GM19099 (cell line): ENCODE results near the gene TLR2.
A peak's percentile ranks its signal among the peaks of the same experiment; 100 is the strongest.

Source experiments
- POLR2A ChIP-seq: IDR thresholded peaks from 3 replicates; pipeline ENCODE4 v1.6.1; 2011; ENCODE audit warnings: low read depth; ENCODE audit not compliant: insufficient read length; ENCODE audit errors: extremely low read depth

The TLR2 gene

DNA sequence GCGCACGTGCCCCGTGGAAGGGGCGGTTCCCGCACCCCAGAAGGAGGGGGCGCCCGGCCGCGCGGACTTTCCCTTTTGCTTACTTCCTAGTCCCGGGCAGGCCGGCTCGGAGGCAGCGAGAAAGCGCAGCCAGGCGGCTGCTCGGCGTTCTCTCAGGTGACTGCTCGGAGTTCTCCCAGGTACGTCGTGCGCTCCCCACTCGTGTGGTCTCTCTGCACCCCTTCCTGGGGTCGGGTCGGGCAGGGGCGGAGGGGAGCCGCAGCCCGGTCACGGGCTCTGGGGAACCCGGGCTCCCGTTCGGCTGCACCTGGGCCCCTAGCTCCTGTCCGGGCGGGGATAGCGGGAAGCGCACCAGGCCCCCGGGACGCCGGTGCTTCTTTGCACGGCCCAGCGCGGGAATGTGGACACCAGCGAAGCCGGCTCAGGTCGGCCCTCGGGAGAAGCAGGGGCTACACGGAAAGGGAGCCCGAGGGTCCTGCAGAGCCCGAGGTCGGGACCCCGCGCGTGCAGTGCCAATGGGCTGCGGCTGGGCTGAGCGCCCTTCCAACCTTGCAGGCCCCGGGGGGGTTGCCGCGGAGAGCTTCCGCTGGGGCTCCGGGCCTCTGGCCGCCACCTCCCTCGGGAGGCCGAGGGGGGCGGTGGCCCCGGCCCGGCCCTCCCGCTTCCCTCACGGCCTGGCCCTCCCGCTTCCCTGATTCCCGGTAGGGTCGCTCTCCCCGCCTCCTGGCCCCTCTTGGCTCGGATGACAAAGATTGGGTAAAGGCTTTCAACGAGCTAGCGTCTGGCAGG lies at the start of gene TLR2:
TSS of gene TLR2 (plus strand) at position 99 of the 789 bp plus-strand sequence. CDS start 18,628 bp downstream, outside the sequence.
- TF ChIP-seq POLR2A, result peak; percentile 56

DNA sequence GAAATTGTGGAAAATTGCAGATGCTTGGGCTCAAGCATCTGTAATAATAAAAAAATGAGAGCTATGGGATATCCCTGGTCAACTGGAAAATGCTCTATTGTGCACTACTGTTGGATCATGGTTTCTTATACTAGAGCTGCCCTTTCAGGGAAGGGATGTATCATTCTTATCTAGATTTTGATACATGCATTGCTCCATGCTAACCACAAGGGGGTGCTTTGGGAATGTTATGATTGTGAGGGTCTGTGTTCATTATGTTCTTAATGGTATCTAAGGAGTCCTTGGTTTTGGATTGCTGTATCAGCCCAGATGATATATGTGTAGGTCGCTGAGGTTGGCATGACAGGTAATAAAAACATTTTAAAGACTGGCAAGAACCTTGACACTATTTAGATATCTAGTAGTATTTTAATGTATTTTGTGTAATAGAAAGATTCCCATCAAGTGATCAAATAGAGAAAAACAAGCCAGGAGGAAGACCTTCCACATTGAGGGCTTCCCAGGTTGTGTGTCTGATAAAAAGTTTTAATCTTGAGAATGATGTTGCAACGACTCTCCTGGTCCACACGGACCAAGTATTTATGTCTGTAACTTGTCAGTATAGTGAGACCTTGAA lies 49.2 kb upstream of the TLR2 start:
- TF ChIP-seq POLR2A, result no peak

GRCh38 chr4:153635846-153636245 lies 48.2 kb upstream of the TLR2 start:
- TF ChIP-seq POLR2A, result no peak

DNA sequence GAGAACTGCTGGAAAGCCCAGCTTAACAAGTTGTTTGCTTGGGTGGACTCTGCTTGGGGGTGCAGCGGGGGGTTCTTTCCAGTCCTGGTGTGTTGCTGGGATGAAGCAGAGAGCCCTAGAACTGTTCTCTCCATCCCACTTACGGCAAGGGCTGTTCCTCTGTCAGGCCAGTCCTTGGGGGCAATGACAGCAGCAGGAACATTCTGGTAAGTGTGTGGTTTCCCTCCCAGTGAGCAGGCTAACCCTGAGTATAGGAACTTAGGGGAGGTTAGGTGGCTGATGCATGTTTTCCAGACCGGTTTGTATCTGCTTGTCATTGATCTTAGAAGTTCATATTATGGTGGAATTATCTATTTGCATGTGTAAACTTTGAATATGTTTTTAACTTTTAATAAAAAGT lies 46.9 kb upstream of the TLR2 start:
- no peak for TF ChIP-seq POLR2A

- TF ChIP-seq POLR2A, result no peak
Observed at GRCh38 chr4:153638011-153638410, 46.1 kb upstream of the TLR2 start.

DNA sequence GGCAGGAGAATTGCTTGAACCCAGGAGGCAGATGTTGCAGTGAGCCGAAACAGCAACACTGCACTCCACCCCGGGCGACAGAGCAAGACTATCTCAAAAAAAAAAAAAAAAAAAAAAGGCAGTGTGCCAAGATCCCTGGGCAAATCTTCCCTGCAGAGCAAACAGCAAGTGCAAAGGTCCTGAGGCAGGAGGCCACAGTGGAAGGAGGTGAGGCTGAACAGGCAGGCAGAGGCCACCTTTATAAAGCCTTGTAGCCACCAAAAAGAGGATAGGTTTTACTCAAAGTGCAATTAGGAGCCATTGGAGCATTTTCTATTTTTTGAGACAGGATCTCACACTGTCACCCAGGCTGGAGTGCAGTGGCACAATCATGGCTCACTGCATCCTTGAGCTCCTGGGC lies 45.1 kb upstream of the TLR2 start:
- TF ChIP-seq POLR2A, result no peak

GRCh38 chr4:153639833-153640802 lies 44.0 kb upstream of the TLR2 start:
- no peak for TF ChIP-seq POLR2A

DNA sequence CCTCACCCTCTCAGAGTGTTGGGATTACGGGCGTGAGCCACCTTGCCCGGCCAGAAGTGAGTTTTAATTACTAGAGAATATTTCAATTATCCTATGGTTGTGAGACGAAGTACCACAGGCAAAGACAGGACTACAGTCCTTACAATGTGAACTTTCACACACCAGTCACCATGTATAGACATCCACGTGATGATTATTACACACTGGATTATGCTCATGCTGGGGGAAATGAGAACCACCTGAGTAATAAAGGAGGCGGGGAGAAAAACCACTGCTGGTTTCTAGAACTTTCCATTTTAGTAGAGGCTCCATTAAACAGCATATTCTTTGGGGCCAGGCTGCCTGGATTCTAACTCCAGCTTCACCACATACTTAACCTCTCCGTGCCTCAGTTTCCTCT lies 42.5 kb upstream of the TLR2 start:
- TF ChIP-seq POLR2A, result no peak

DNA sequence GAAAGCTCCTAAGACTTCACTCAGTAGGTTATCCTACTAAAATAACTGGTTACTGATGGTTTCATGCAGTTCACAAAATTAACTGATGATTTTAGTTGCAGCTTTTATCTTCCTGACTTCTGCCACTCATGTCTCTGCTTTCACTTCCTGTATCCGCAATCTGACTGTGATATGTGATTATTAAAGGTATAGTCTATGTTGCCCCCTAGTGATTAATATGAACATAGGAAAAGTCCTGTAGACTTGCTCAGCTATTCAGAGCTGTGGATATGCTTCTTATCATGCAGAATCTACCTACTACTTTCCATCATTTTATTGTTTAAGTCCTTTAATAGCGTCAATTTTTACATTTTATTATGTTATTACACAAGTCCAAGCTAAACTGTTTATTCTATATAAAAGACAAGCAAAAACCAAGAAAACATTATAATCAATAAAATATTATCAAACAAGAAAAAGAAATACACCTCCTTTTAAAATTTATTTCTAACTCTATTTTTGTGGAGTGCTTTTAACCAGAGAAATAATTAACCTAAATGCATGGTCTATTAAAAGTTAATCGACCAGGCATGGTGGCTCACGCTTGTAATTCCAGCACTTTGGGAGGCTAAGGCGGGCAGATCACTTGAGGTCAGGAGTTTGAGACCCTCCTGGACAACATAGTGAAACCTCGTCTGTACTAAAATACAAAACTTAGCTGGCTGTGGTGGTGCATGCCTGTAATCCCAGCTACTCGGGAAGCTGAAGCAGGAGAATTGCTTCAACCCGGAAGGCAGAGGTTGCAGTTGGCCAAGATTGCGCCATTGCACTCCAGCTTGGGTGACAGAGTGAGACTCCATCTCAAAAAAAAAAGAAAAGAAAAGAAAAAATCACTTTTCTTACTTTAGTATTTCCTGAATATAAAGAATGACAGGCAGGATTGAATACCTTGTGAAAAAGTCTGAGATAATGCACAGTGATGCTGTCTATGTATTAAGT lies 40.4 kb upstream of the TLR2 start:
- no peak for TF ChIP-seq POLR2A

- TF ChIP-seq POLR2A, result no peak
Observed at GRCh38 chr4:153645183-153645582, 38.9 kb upstream of the TLR2 start.

GRCh38 chr4:153646261-153646660 lies 37.8 kb upstream of the TLR2 start:
- no peak for TF ChIP-seq POLR2A

DNA sequence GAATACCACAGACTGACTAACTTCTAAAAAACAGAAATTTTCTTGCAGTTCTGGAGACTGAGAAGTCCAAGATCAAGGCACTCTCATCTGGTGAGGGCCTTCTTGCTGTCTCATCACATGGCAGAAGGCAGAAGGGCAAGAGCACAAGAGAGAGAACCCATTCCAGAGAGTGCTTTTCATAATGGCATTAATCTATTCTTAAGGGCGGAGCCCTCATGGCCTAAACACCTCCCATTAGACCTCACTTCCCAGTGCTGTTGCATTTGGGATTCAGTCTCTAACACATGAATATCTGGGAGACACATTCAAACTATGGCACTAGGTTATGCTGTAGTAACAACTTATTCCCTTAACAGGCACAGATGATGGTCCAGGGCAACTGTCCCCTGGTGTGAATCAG lies 37.1 kb upstream of the TLR2 start:
- no peak for TF ChIP-seq POLR2A

DNA sequence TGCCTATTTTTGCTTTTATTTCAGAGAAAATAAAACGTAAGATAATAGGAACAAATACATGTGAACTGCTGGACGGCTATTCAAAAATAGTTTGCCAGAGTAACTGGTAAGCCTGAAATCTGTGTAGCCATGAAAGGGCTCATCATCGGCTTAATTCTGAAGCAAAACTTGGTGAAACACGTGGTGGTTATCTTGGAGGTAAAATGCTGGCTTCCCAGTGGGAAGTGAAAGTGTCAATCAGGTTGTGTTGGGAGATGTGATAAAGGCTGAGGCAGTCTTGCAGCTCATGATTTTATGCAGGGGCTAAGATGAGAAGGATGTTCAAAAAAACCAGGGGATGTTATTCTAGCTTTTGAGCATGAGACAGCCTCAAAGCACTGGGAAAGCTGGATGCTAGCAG lies 36.1 kb upstream of the TLR2 start:
- TF ChIP-seq POLR2A, result no peak

DNA sequence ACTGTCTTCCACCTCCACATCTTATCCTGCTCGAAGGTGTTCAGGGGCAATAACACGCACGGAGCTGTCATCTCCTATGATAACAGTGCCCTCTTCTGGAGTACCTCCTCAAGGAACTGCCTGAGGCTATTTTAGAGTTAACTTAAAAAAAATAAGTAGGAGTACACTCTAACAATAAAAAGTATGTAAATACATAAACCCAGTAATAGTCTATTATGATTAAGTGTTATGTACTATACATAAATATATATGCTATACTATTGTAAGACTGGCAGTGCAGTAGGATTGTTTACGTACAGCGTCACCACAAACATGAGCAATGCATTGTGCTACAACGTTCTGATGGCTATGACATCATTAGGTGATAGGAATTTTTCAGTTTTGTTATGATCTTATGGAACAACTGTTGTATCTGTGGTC lies 34.5 kb upstream of the TLR2 start:
- TF ChIP-seq POLR2A, result no peak

GRCh38 chr4:153651116-153651515 lies 33.0 kb upstream of the TLR2 start:
- TF ChIP-seq POLR2A, result no peak

GRCh38 chr4:153651587-153651986 lies 32.5 kb upstream of the TLR2 start:
- TF ChIP-seq POLR2A, result no peak
